GM19043 (cell line): ENCODE results near the gene RBM19.
"Not testable (repeated sequence)": the region's sequence is repeated elsewhere in the genome, so short reads cannot be mapped to it uniquely, and the experiment has no call there.

ENCODE experiments used
- ATAC-seq: cut with Tn5 transposase; IDR thresholded peaks from one replicate; pipeline ENCODE4 v1.9.1; 2021; ENCODE audit warnings: low read depth; ENCODE audit not compliant: unreplicated experiment

The RBM19 gene

DNA sequence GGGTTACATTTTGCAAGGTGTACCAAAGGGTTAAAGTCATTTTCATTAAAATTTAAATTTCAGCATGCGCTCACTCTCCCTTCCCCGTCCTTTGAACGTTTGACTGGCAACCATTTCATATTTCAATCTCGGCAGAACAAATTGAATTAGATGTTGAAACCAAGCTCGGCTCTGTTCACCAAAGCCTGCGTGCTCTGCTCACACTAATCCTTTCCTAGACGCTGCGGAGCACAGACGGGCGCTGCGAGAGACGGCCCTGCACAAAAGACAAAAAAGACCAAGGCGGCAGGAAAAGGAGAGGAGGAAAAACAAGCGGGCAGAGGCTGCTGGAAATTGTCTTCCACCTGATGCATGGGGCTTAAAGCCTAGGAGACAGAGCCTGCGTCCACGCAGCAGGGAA, 149.3 kb downstream of the RBM19 start:
- ATAC-seq, result no peak

- ATAC-seq, result no peak
Measured at GRCh38 chr12:113815031-113815430, 151.1 kb downstream of the RBM19 start.

DNA sequence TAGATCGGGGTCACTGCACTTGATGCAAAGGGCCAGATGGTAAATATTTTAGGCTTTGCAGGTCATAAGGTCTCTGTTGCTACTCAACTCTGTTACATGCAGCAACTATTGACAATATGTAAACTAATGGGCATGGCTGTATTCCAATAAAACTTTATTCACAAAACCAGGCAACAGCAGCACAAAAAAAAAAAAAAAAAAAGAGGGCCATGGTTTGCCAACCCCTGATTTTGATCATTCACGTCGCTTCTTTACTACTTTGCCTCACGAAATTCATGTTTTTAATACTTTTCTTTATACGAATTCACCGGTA, 152.9 kb downstream of the RBM19 start:
- no peak for ATAC-seq

- no peak for ATAC-seq
Measured at GRCh38 chr12:113812411-113813228, 153.5 kb downstream of the RBM19 start.

- ATAC-seq, result not testable (repeated sequence)
Measured at GRCh38 chr12:113809462-113810220, 156.5 kb downstream of the RBM19 start.

DNA sequence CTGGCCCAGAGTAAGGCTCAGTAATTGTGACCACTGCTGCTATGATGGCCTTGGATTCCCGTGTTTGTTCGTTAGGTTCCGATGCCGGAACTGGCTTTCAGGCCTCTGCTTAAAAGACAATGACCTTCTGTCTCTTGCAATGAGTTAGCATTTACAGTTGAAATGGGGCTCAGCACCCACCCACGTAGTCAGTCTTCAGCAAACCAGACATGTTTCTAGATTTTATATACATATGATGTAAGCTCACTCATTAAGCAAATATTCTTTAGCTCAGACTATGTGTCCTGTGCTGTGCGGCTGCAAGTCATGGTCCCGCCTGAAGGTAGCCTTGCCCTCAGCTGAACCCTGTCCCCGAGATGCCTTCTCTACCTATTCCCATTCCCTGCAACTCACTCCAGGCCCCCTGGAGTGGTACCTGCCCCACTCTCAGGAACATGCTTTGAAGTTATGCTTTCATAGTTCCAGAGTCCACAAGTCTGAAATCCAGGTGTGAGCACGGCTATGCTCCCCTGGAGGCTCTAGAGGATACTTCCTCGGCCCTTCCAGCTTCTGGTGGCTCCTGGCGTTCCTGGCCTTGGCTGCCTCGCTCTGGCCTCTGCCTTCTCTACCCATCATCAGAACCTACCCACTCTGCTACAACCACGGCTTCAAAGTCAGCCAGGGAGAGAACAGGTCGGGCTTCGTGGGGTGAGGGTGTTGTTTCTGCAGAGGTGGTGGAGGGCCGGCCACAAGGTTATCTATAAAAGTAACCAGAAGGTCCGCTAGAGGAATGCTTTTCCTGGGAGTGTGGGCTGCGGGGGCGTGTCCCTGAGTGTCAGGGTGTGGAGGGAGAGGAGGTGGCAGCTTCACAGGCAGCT, 157.8 kb downstream of the RBM19 start:
- no peak for ATAC-seq

- no peak for ATAC-seq
Measured at GRCh38 chr12:113805673-113806072, 160.5 kb downstream of the RBM19 start.

GRCh38 chr12:113804961-113805600, 161.0 kb downstream of the RBM19 start:
- ATAC-seq, result no peak

DNA sequence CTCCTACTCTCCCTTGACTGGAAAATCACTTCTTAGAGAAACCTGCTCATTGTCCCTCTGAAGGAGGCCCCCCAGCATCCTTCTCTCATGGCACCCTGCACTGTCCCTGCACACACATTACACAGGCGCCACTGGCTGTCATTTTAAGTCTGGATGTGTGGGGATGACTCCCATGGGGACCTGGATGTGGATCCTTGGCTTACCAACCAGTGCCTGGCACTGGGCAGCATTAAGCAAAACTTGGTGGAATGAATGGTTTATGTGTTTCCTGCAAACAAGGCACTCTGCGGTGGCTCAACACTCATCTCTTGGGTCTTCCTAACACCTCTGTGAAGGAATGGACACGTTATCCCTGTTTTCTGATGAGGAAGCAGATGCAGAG, 162.4 kb downstream of the RBM19 start:
- no peak for ATAC-seq

- ATAC-seq, result no peak
Measured at GRCh38 chr12:113802966-113803758, 163.0 kb downstream of the RBM19 start.

GRCh38 chr12:113802000-113802749, 163.9 kb downstream of the RBM19 start:
- no peak for ATAC-seq

- no peak for ATAC-seq
Measured at GRCh38 chr12:113800201-113800600, 165.9 kb downstream of the RBM19 start.

GRCh38 chr12:113798552-113798951, 167.6 kb downstream of the RBM19 start:
- ATAC-seq, result no peak

DNA sequence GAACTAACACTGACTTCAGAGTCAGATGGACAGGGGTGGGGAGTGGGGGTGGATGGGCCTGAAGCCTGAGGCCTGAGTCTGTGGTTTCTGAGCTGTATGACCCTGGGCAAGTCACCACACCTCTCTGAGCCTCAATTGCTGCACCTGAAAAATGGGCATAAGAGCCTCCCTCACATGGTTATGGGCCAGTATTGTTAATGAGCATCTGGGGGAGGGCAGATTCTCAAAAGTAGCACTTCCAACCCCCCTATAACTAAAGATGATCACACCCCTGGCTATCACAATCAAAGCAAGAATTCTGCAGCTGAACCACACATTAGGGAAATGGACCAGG, 168.6 kb downstream of the RBM19 start:
- no peak for ATAC-seq

DNA sequence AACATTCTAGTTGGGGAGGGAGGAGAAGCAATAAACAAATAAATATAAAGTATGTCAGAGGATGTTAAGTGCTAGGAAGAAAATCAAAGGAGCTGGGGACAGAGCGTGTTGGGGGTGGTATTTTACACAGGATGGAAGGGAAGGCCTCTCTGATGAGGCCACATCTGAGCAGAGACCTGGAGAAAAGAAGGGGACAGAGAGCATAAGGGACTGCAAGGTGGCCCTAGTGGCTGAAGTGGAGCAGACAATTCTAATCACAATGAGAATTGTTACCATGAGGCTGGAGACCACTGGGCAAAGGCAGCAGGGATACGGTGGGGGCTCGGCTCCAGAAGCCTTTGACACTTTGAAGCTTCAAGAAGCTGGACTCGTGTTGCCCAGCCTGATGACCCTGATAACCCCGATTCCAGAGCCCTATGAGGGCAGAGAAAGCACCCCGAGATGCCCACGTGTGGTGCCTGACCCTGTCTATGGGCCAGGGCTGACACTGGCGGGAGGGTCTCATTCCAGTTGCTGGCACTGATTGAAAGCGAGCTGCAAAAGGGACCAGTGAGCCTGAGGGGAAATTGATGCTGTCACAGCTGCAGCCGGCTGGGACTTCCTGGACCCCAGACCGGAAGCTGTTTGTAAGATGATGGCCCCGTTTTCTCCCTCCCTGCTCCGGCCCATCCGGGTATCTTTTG, 169.1 kb downstream of the RBM19 start:
- no peak for ATAC-seq

DNA sequence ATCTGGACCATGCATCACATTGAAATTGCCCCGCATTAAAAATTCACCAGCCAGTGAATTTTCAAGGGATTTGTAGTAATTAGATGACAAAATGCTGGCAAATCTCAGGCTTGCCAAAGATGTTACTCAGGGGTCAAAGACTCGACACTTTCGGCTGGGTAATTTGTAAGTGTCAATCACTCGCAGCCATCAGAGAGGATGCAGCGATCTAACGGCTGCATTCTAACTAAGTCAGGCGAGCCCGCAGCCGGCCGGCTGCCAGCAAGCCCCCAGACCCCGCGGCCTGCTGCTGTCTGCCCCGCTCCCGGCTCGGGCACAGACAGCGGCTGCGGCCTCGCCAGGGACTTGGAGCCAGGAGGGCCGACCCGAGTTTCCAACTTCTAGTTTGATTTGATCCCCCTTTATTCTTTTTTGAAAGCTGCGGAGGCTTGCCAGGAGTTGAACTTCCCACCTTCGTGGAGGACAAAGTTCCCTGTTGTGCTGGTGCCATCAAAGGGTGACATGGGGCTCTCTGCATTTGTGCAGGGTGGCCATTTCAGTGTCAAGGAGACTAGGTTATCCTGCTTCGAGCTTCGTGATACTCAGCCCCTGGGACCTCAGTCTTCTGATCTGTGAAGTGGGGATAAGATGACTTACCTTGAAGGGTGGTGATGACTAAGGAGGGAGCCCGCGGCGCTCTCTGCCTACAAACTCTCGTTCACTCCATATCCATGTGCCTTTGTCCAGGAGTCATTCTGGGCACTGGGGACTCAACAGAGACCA, 169.9 kb downstream of the RBM19 start:
- no peak for ATAC-seq

DNA sequence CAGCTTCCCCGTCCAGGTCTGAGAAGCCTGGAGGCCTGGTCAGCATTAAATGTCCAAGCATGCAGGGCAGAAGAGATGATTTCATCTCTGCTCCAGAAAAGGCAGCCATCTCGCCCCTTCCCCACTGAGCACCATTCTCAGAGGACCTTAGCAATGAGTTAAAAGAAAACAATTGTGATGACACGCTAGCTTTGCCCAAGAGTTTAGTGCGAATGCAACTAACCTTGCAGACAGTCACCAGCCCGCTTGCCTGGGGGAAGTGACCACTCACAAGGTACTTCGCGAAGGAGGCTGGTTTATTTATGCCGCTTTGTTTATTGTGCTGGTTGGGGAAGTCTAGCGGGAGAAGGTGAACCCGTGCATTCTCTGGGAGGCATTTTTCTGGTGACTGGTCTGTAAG, 170.7 kb downstream of the RBM19 start:
- no peak for ATAC-seq

DNA sequence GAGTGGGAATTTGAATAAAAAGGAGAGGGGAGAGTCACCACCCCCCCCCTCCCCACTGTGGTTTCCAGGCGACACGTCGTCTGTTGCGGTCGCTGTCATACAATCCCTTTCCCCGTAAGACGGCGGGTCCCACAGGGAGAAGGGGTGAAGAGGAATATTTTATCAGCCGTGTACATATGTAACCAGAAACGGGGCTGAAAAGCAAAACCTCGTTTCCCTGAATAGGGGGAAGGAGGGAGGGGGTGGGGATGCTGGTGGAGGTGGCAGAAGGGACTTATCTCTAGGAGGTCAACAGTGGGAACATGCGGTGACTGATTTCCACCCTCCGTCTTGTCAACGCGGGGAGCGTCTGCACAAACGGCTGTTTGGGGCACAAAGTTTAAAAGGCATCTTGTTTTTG, 171.4 kb downstream of the RBM19 start:
- ATAC-seq, result no peak
